Stomach (tissue), 9 donors: ENCODE data around the gene GADD45G. TPM values are rescaled to one million over a fixed set of nuclear protein-coding genes. Genes with fewer than 3 reads are reported as not detected.

ENCODE experiments used
- DNase-seq, 2 donors: peaks; one replicate each; pipeline versions ENCODE4 v3.0.0 to v3.0.0-alpha.2; 2013 to 2019
- H3K27ac ChIP-seq, 5 donors: fragments of 200-600 bp in 4 of 5; sonication (generic) in 4 of 5; one replicate each; pipeline ENCODE4 v1.5.1; 2013 to 2019; ENCODE audit warnings: mild to moderate bottlenecking in 1 of 5, moderate library complexity in 1 of 5
- H3K27me3 ChIP-seq, 3 donors: fragments of 200-600 bp; sonication (generic); one replicate each; pipeline ENCODE4 v1.5.1; 2017 to 2019; ENCODE audit warnings: mixed run types in 1 of 3
- H3K36me3 ChIP-seq, 4 donors: fragments of 200-600 bp; sonication (generic); 1 replicate in 3 of 4; 2 replicates in 1 of 4; pipeline ENCODE4 v1.5.1; 2016 to 2019
- H3K4me1 ChIP-seq, 4 donors: fragments of 200-600 bp; sonication (generic); one replicate each; pipeline ENCODE4 v1.5.1; 2016 to 2019
- H3K4me3 ChIP-seq, 4 donors: fragments of 200-600 bp; sonication (generic) in 3 of 4; one replicate each; pipeline ENCODE4 v1.5.1; 2016 to 2019; ENCODE audit warnings: mild to moderate bottlenecking in 1 of 4
- H3K9me3 ChIP-seq, 4 donors: fragments of 200-600 bp; sonication (generic); one replicate each; pipeline ENCODE4 v1.5.1; 2016 to 2019
- CTCF ChIP-seq, 7 experiments: fragments of 450-650 bp in 4 of 7; fragments of 200-600 bp in 3 of 7; sonication (generic) in 3 of 7; IDR thresholded peaks; one replicate each; pipeline ENCODE4 v1.5.1; 2016 to 2019; ENCODE audit warnings: antibody characterized with exemption in 7 of 7, control low read depth in 2 of 7, mild to moderate bottlenecking in 1 of 7
- EP300 ChIP-seq: sonication (generic); formaldehyde crosslinking; IDR thresholded peaks from one replicate; pipeline ENCODE4 v1.6.1; 2017; ENCODE audit warnings: antibody characterized with exemption
- POLR2A ChIP-seq, 4 donors: fragments of 450-650 bp; IDR thresholded peaks; one replicate each; pipeline ENCODE4 v1.6.1; 2016; ENCODE audit warnings: antibody characterized with exemption in 4 of 4, control low read depth in 2 of 4, mild to moderate bottlenecking in 1 of 4, moderate library complexity in 1 of 4
- POLR2AphosphoS5 ChIP-seq, 3 donors: sonication (generic); formaldehyde crosslinking; IDR thresholded peaks; one replicate each; pipeline ENCODE4 v1.6.1; 2016; ENCODE audit warnings: antibody characterized with exemption in 3 of 3
- WGBS, 5 donors: extraction: QIAGEN DNeasy Blood & Tissue Kit in 3 of 5; methylation state at CpG; one replicate each; pipeline versions ENCODE4 v1.1.5 to v1.1.7; 2013 to 2018; 5-methylcytosine and 5-hydroxymethylcytosine counted together
- intact Hi-C: fragments of 100-400 bp; cut with DNase I; formaldehyde crosslinking; loops from one replicate; pipeline ENCODE4 v1.15.1; 2023; ENCODE audit warnings: low total_unique reads
- polyA plus RNA-seq, 3 donors: library from polyadenylated mRNA; stranded (reverse); fragments of 200-250 nt; gene quantifications; one replicate each; pipeline ENCODE4 v1.2.3, GENCODE V29; 2013
- total RNA-seq, 5 donors: library from RNA; depleted of rRNA; stranded (reverse); fragments of >200 nt; gene quantifications; one replicate each; pipeline versions ENCODE4 v1.1.0 to v1.2.3, GENCODE V29; 2014 to 2016
- donor health status: healthy with polysubstance abuse.
- donor health status: Bipolar disorder and iron deficiency.
- donor health status: healthy.

Gene GADD45G
- total and polyA plus RNA-seq, 8 donors = 6.8 to 121 (median 95.9) TPM

- Histone ChIP-seq H3K27me3 (no peaks in the 10 kb centered on the region), H3K4me1 (peaks cover 50 to 91% (median 68%) of the 10 kb centered on the region in 4 donors), H3K4me3 (no peak overlapping the region), H3K36me3 (no peaks in the 10 kb centered on the region), H3K27ac (peak overlapping the region in 3 of 5 donors; percentile 28 to 82 (median 65)), H3K9me3 (no peaks in the 10 kb centered on the region)
- DNase-seq = no peak
- TF ChIP-seq POLR2AphosphoS5 (IDR thresholded peaks at IDR 0.05) (peak in 2 of 3 donors; percentile 44 to 90), CTCF (IDR thresholded peaks at IDR 0.05) (no peak), EP300 (peak; percentile 97)
- intact Hi-C loops = no loop called here
- 69 to 89% (median 84%) methylated on average over 4 of the region's 4 CpGs for WGBS, 5 donors
These were observed 16.9 kb downstream of the GADD45G start for GRCh38 chr9:89621676-89622075.

- H3K4me1 ChIP-seq = peaks cover 52 to 89% (median 67%) of the 10 kb centered on the region in 4 donors
- no peaks in the 10 kb centered on the region for H3K9me3 ChIP-seq
- WGBS, 5 donors = 50 to 69% (median 58%) methylated on average over 18 to 20 of the region's 20 CpGs
- TF ChIP-seq POLR2AphosphoS5 (IDR thresholded peaks at IDR 0.05) (peak; percentile 8 to 81 (median 31)), CTCF (IDR thresholded peaks at IDR 0.05) (no peak), EP300 (peak; percentile 92), POLR2A (IDR thresholded peaks at IDR 0.05) (no peak)
- H3K4me3 ChIP-seq = no peak overlapping the region
- intact Hi-C loops = no loop called here
- DNase-seq = peak in 1 of 2 donors; percentile 48
- H3K27ac ChIP-seq = peak overlapping the region; percentile 56 to 82 (median 71)
- H3K36me3 ChIP-seq = no peaks in the 10 kb centered on the region
- H3K27me3 ChIP-seq = no peaks in the 10 kb centered on the region
These were observed 18.4 kb downstream of the GADD45G start for GRCh38 chr9:89622933-89623861.

- Histone ChIP-seq H3K4me1 (peaks cover 45 to 81% (median 62%) of the 10 kb centered on the region in 4 donors), H3K9me3 (no peaks in the 10 kb centered on the region), H3K36me3 (no peaks in the 10 kb centered on the region), H3K27me3 (no peaks in the 10 kb centered on the region), H3K4me3 (peak overlapping the region in 1 of 4 donors; percentile 11), H3K27ac (peak overlapping the region; percentile 56 to 82 (median 71))
- DNase-seq = peak; percentile 30 to 32
- 52 to 78% (median 60%) methylated on average over 6 to 11 of the region's 11 CpGs for WGBS, 5 donors
- intact Hi-C loops = no loop called here
- no peak for TF ChIP-seq POLR2A (IDR thresholded peaks at IDR 0.05)
- peak; percentile 15 for TF ChIP-seq EP300
- peak in 1 of 7 experiments; percentile 7 for TF ChIP-seq CTCF (IDR thresholded peaks at IDR 0.05)
- TF ChIP-seq POLR2AphosphoS5 (IDR thresholded peaks at IDR 0.05) = peak in 1 of 3 donors; percentile 43
These were observed 19.2 kb downstream of the GADD45G start for GRCh38 chr9:89623925-89624420.

GRCh38 chr9:89625721-89626687 is 21.2 kb downstream of the GADD45G start:
- no peak overlapping the region for H3K4me3 ChIP-seq
- H3K9me3 ChIP-seq = no peaks in the 10 kb centered on the region
- WGBS, 5 donors = 74 to 94% (median 91%) methylated on average over 8 to 14 of the region's 14 CpGs
- H3K36me3 ChIP-seq = no peaks in the 10 kb centered on the region
- no peak for DNase-seq
- no peak overlapping the region for H3K27ac ChIP-seq
- no peaks in the 10 kb centered on the region for H3K27me3 ChIP-seq
- no peak for TF ChIP-seq POLR2A (IDR thresholded peaks at IDR 0.05)
- TF ChIP-seq CTCF (IDR thresholded peaks at IDR 0.05) = no peak
- no peak for TF ChIP-seq EP300
- no peak for TF ChIP-seq POLR2AphosphoS5 (IDR thresholded peaks at IDR 0.05)
- intact Hi-C loops = no loop called here
- peaks cover 42 to 66% (median 55%) of the 10 kb centered on the region in 4 donors for H3K4me1 ChIP-seq
